Thoracic aorta (tissue), 2 donors: ENCODE results near the gene TMED8. TPM values are rescaled to one million over a fixed set of nuclear protein-coding genes. Genes with fewer than 3 reads are reported as not detected.

Source experiments
- ATAC-seq: fragments of 150-250 bp; one replicate; pipeline ENCODE4 v1.8.0; 2017; ENCODE audit warnings: low read depth; ENCODE audit not compliant: insufficient number of reproducible peaks, low FRiP score
- DNase-seq: peaks from one replicate; pipeline ENCODE4 v3.0.0-alpha.2; 2020; ENCODE audit warnings: low spot score
- H3K27ac ChIP-seq, 2 donors: fragments of 200-600 bp; sonication (generic); 1 replicate in 1 of 2; 2 replicates in 1 of 2; pipeline ENCODE4 v1.5.1; 2016; ENCODE audit warnings: mild to moderate bottlenecking in 2 of 2, moderate library complexity in 2 of 2
- H3K27me3 ChIP-seq: fragments of 200-600 bp; sonication (generic); replicated peaks from 2 replicates; pipeline ENCODE4 v1.6.0; 2016; ENCODE audit warnings: mild to moderate bottlenecking; ENCODE audit not compliant: insufficient read depth
- H3K36me3 ChIP-seq: fragments of 200-600 bp; sonication (generic); one replicate; pipeline ENCODE4 v1.5.1; 2016
- H3K4me1 ChIP-seq, 2 donors: fragments of 200-600 bp; sonication (generic); 1 replicate in 1 of 2; 2 replicates in 1 of 2; pipeline versions ENCODE4 v1.5.1 to v1.6.0; 2016; ENCODE audit warnings: low read depth in 2 of 2, mild to moderate bottlenecking in 1 of 2; ENCODE audit not compliant: control insufficient read depth in 1 of 2
- H3K4me3 ChIP-seq: fragments of 200-600 bp; sonication (generic); 2 replicates; pipeline ENCODE4 v1.5.1; 2016; ENCODE audit warnings: mild to moderate bottlenecking
- H3K9me3 ChIP-seq: fragments of 200-600 bp; sonication (generic); 2 replicates; pipeline ENCODE4 v1.5.1; 2016
- CTCF ChIP-seq: fragments of 200-600 bp; sonication (generic); IDR thresholded peaks from one replicate; pipeline ENCODE4 v1.5.1; 2019; ENCODE audit warnings: antibody characterized with exemption
- total RNA-seq, 2 donors: library from RNA; depleted of rRNA; stranded (reverse); fragments of >200 nt; gene quantifications; one replicate each; pipeline versions ENCODE4 v1.1.0 to v1.2.3, GENCODE V29; 2016

Gene TMED8
- 10 to 100 TPM; 10.0 to 12.0 TPM for total RNA-seq

- Histone ChIP-seq H3K9me3 (no peaks in the 10 kb centered on the region), H3K27me3 (no peaks in the 10 kb centered on the region), H3K4me3 (peak within 1 kb of the TSS; percentile 88), H3K27ac (peak within 1 kb of the TSS; percentile 44 to 68), H3K4me1 (peaks cover 7 to 18% of the 10 kb centered on the region in 2 donors), H3K36me3 (no peaks in the 10 kb centered on the region)
- DNase-seq (peak; percentile 30), ATAC-seq (peak; percentile 65)
- peak; percentile 33 for TF ChIP-seq CTCF
Observed at GRCh38 chr14:77376771-77377501, at the start of gene TMED8, which contains the start of gene SAMD15. Gene TMED8, minus strand, starts transcription at chr14:77377094. Its CDS starts 41 bp downstream, at chr14:77377053. Gene SAMD15, plus strand, starts transcription at chr14:77377379. Its CDS starts 40 bp downstream, at chr14:77377419.

DNA sequence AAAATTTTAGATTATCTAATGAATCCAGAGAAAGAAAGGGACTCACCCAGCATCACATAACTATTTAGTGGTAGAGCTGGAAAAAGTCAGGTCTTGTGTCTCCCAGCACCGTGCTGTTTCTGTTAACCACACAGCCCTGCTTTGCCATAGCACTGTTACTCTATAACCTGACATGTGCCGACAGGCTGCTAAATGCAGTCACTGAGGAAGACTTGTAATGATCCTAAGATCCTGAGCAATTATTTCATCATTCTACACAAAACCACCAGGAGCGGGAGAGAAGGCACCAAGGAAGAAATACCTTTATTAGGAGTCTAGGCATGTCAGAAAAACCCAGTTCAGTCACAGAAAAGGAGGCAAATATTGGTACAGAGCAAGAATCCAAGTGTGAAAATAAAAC, 49.5 kb upstream of the TMED8 start:
- H3K36me3 ChIP-seq = peaks cover 49% of the 10 kb centered on the region
- no peak overlapping the region for H3K4me3 ChIP-seq
- no peaks in the 10 kb centered on the region for H3K9me3 ChIP-seq
- H3K4me1 ChIP-seq = no peaks in the 10 kb centered on the region
- no peak for ATAC-seq
- no peaks in the 10 kb centered on the region for H3K27me3 ChIP-seq
- H3K27ac ChIP-seq = no peak overlapping the region
- TF ChIP-seq CTCF = no peak
- DNase-seq = no peak

DNA sequence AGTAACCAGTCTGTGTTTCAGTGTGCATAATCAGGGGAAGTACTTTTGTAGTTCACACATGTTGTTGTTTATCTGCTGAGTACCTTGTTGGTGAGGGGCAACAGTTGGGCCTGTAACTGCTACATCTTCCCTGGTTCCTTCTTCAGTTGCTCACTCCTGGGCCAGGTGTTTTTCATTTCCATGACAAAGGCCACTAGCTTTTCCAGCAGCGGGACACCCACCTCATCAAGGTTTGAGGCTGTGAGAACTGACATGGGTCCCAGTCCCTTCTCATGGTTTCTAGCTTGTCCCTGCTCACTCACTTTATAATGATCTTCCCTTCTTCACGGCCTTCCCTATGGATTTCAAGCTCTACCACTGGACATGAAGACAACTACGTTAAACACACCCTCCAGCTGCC, 48.0 kb upstream of the TMED8 start:
- Histone ChIP-seq H3K4me3 (no peak overlapping the region), H3K27ac (no peak overlapping the region), H3K9me3 (peaks cover under 1% of the 10 kb centered on the region), H3K4me1 (no peaks in the 10 kb centered on the region), H3K36me3 (peaks cover 51% of the 10 kb centered on the region), H3K27me3 (no peaks in the 10 kb centered on the region)
- ATAC-seq (no peak), DNase-seq (no peak)
- no peak for TF ChIP-seq CTCF

DNA sequence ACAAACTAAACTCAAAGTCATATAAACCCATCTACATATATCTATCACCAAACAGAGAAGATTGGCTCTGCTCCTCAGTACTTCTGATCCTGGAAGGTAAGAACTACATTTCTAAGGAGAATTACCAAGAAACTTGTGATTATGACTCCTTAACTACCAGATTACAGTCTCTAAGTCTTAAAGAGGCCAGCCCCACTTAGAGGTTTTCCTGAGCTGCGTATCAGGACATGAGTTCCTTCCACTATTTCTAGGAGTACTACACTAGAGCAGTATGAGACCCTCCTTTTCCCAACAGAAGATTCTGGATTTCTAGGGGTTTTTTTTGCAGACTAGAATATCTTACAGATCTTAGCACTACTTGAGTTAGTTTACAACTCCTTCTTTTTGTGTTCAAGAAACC, 46.5 kb upstream of the TMED8 start, which contains the start of gene NOXRED1:
Gene NOXRED1, minus strand, starts transcription at position 101 of the 400 bp plus-strand sequence. CDS start 634 bp downstream, outside the sequence.
- DNase-seq (no peak), ATAC-seq (no peak)
- no peaks in the 10 kb centered on the region for H3K27me3 ChIP-seq
- H3K4me1 ChIP-seq = no peaks in the 10 kb centered on the region
- H3K9me3 ChIP-seq = peaks cover 13% of the 10 kb centered on the region
- no peak for TF ChIP-seq CTCF
- H3K36me3 ChIP-seq = peaks cover 38% of the 10 kb centered on the region
- no peak within 1 kb of the TSS for H3K27ac ChIP-seq
- no peak within 1 kb of the TSS for H3K4me3 ChIP-seq

DNA sequence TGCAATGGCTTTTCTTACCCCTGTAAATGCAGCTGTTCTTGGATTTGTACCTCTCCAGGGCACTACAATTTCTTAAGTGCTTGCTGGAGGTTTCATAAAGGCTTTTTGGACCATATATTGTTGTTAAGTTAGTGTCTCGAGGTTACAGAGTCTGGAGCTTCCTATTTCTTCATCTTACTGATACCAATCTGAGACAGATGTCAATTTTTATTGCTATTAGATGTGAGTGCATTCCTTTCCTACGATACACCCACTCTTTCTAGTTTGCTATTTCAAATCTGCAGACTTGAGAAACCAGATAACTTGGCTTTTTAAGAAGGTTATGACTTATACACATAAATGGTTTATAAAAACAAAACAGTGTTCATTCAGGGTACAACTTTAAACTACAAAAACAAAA, 44.3 kb upstream of the TMED8 start:
- Histone ChIP-seq H3K9me3 (peaks cover 14% of the 10 kb centered on the region), H3K36me3 (peaks cover 18% of the 10 kb centered on the region), H3K4me3 (no peak overlapping the region), H3K27me3 (no peaks in the 10 kb centered on the region), H3K4me1 (no peaks in the 10 kb centered on the region), H3K27ac (no peak overlapping the region)
- DNase-seq = no peak
- no peak for ATAC-seq
- no peak for TF ChIP-seq CTCF
